Type B pancreatic cell (in vitro differentiated cells): ENCODE measurements around the gene DYRK1B. TPM values are rescaled to one million over a fixed set of nuclear protein-coding genes. Genes with fewer than 3 reads are reported as not detected.

Source experiments
- DNase-seq: peaks from one replicate; pipeline ENCODE4 v3.0.0; 2021; ENCODE audit warnings: mixed read lengths; ENCODE audit not compliant: unreplicated experiment; ENCODE audit errors: extremely low spot score
- H3K27ac Mint-ChIP-seq: 2 replicates; pipeline ENCODE4 v1.8.0; 2021; ENCODE audit warnings: mild to moderate bottlenecking, mixed read lengths
- H3K27me3 Mint-ChIP-seq: 2 replicates; pipeline ENCODE4 v1.8.0; 2021; ENCODE audit warnings: mixed read lengths
- H3K36me3 Mint-ChIP-seq: 2 replicates; pipeline ENCODE4 v1.8.0; 2021; ENCODE audit warnings: mixed read lengths
- H3K4me1 Mint-ChIP-seq: one replicate; pipeline ENCODE4 v1.8.0; 2021; ENCODE audit warnings: mixed read lengths; ENCODE audit not compliant: unreplicated experiment
- H3K4me3 Mint-ChIP-seq: 2 replicates; pipeline ENCODE4 v1.8.0; 2021; ENCODE audit warnings: mild to moderate bottlenecking, mixed read lengths
- H3K9me3 Mint-ChIP-seq: 2 replicates; pipeline ENCODE4 v1.8.0; 2021; ENCODE audit warnings: mixed read lengths
- total RNA-seq: library from RNA; stranded (reverse); gene quantifications from 2 replicates; pipeline ENCODE4 v1.2.1, GENCODE V29; 2021; ENCODE audit warnings: low replicate concordance
- TF ChIP-seq, protein P1 (sequence below): fragments of 200-600 bp; sonication (generic); conservative IDR thresholded peaks from 2 replicates; pipeline ENCODE4 v1.5.0; 2021; ENCODE audit warnings: antibody characterized with exemption, mild to moderate bottlenecking

DYRK1B gene
- total RNA-seq, 1 donor from 2014 or later, result 49.3 TPM

DNA sequence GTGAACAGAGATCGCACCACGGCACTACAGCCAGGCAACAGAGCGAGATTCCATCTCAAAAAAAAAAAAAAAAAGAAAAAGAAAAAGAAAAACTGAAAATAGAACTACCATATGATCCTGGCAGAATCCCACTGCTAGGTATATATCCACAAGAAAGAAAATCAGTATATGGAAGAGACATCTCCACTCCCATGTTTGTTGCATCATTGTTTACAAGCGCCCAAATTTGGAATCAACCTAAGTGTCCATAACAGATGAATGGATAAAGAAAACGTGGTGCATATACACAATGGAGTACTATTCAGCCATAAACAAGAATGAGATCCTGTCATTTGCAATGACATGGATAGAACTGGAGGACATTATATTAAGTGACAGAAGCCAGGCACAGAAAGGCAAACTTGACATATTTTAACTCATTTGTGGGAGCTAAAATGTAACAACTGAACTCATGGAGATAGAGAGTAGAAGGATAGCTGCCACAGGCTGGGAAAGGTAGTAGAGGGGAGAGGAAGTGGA is 26.1 kb downstream of the DYRK1B start:
- Mint-ChIP-seq H3K9me3 (no peaks in the 10 kb centered on the region), H3K4me3 (no peak overlapping the region), H3K36me3 (no peaks in the 10 kb centered on the region), H3K27ac (no peak overlapping the region), H3K27me3 (peaks cover 3% of the 10 kb centered on the region), H3K4me1 (peaks cover 3% of the 10 kb centered on the region)
- no peak for DNase-seq
- TF ChIP-seq, protein P1, sequence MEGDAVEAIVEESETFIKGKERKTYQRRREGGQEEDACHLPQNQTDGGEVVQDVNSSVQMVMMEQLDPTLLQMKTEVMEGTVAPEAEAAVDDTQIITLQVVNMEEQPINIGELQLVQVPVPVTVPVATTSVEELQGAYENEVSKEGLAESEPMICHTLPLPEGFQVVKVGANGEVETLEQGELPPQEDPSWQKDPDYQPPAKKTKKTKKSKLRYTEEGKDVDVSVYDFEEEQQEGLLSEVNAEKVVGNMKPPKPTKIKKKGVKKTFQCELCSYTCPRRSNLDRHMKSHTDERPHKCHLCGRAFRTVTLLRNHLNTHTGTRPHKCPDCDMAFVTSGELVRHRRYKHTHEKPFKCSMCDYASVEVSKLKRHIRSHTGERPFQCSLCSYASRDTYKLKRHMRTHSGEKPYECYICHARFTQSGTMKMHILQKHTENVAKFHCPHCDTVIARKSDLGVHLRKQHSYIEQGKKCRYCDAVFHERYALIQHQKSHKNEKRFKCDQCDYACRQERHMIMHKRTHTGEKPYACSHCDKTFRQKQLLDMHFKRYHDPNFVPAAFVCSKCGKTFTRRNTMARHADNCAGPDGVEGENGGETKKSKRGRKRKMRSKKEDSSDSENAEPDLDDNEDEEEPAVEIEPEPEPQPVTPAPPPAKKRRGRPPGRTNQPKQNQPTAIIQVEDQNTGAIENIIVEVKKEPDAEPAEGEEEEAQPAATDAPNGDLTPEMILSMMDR, result no peak

DNA sequence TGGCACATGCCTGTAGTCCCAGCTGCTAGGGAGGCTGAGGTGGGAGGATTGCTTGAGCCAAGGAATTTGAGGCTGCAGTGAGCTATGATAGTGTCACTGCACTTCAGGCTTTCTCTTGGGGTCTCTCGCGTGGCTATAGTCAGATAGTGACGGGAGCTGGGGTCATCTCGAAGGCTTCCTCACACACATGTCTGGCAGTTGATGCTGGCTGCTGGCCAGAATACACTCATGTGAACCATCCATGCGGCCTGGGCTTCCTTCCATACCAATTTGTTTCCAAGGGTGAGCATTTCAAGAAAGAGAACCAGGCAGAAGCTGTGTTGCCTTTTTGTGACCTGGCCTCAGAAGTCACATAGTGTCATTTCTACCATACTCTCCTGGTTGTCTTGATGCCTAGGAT is 28.9 kb downstream of the DYRK1B start:
- H3K27ac Mint-ChIP-seq, result no peak overlapping the region
- H3K27me3 Mint-ChIP-seq, result peaks cover 3% of the 10 kb centered on the region
- no peak overlapping the region for H3K4me3 Mint-ChIP-seq
- TF ChIP-seq, protein P1, result no peak
- no peaks in the 10 kb centered on the region for H3K36me3 Mint-ChIP-seq
- H3K4me1 Mint-ChIP-seq, result peaks cover 7% of the 10 kb centered on the region
- H3K9me3 Mint-ChIP-seq, result no peaks in the 10 kb centered on the region
- DNase-seq, result no peak

DNA sequence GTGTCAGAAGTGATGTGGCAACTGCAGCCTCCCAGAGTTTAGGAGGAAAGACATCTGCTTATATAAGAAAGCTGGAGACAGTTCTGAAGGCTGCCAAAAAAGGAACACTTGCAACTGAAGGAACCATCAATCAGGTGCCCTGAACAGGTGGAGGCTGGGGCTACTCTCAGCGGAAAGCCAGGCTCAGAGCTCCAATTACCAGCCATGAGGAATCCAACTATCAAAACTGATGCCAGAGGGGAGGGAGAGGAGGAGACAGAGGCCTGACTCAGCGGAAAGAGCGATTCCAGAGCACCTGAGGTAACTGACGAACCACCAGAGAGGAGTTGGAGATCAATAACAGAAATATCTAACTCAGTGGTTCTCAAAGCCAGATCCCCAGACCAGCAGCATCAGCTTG is 31.0 kb downstream of the DYRK1B start:
- H3K27me3 Mint-ChIP-seq, result peaks cover 3% of the 10 kb centered on the region
- no peak overlapping the region for H3K4me3 Mint-ChIP-seq
- no peaks in the 10 kb centered on the region for H3K9me3 Mint-ChIP-seq
- no peaks in the 10 kb centered on the region for H3K36me3 Mint-ChIP-seq
- H3K4me1 Mint-ChIP-seq, result peaks cover 7% of the 10 kb centered on the region
- H3K27ac Mint-ChIP-seq, result no peak overlapping the region
- TF ChIP-seq, protein P1, result no peak
- DNase-seq, result no peak

DNA sequence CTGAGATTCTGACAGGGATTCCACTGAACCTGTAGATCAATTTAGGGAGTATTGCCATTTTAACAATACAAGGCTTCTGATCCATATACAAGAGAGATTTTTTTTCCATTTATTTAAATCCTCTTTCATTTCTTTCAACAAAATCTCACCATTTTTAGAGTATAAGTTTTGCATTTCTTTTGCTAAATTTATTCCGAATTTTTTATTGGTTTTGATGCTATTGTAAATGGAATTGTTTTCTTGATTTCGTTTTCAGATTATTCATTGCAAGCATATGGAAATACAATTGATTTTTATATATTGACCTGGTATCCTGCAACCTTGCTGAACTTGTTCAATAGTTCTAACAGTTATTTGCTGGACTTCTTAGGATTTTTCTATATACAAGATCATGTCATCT is 36.9 kb downstream of the DYRK1B start:
- H3K4me1 Mint-ChIP-seq, result peaks cover 4% of the 10 kb centered on the region
- no peak overlapping the region for H3K4me3 Mint-ChIP-seq
- H3K27me3 Mint-ChIP-seq, result peaks cover 23% of the 10 kb centered on the region
- H3K9me3 Mint-ChIP-seq, result no peaks in the 10 kb centered on the region
- no peaks in the 10 kb centered on the region for H3K36me3 Mint-ChIP-seq
- H3K27ac Mint-ChIP-seq, result no peak overlapping the region
- DNase-seq, result no peak
- TF ChIP-seq, protein P1, result no peak

DNA sequence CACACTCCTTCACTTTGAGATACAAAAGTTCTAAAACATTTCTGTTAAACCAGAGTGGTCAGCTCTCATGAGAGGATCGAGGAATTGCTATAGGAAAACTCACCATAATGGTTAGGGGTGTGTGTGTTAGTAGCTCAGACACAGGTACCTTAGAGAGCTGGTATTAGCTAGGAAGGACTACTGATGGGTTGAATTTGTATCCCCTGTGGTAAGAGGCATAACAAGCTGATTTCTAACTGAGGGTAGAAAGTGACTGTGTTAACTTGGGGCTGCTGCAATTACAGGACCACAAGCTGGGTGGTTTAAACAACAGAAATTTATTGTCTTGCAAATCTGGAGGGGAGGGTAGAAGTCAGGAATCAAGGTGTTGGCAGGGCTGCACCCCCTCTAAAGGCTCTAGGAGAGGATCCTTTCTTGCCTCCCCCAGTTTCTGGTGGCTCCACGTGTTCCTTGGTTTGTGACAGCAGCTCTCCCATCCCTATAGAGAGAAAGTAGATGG is 37.9 kb downstream of the DYRK1B start:
- Mint-ChIP-seq H3K27me3 (peaks cover 23% of the 10 kb centered on the region), H3K36me3 (no peaks in the 10 kb centered on the region), H3K4me1 (peaks cover 4% of the 10 kb centered on the region), H3K9me3 (no peaks in the 10 kb centered on the region), H3K27ac (no peak overlapping the region), H3K4me3 (no peak overlapping the region)
- DNase-seq, result no peak
- TF ChIP-seq, protein P1, result no peak

DNA sequence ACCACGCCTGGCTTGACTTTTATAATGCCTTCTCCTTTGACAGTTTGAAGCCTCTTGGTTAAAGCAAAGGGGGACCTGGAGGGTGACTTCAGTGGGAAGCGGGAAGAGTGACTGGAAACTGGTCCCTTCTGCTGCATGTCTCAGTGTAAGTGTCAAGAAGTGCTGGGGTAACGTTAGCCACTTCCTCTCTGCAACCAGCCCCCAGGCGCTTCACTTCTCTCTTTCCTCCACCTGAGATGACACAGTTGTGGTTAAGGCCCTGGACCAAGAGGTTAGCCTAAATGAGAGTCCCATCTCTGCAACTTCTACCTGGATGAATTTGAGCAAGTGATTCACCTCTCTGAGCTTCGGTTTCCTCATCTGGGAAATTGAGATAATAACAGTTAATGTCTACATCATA is 39.0 kb downstream of the DYRK1B start:
- peaks cover 23% of the 10 kb centered on the region for H3K27me3 Mint-ChIP-seq
- TF ChIP-seq, protein P1, result no peak
- no peaks in the 10 kb centered on the region for H3K9me3 Mint-ChIP-seq
- H3K27ac Mint-ChIP-seq, result no peak overlapping the region
- H3K4me3 Mint-ChIP-seq, result no peak overlapping the region
- peaks cover 4% of the 10 kb centered on the region for H3K4me1 Mint-ChIP-seq
- no peaks in the 10 kb centered on the region for H3K36me3 Mint-ChIP-seq
- no peak for DNase-seq
